GM12892 (cell line): Measurements from ENCODE around the gene ZNF280B.

Experiments
- POLR2A ChIP-seq: IDR thresholded peaks from 2 replicates; pipeline ENCODE4 v1.6.1; 2011; ENCODE audit warnings: low read depth, low read length, control low read depth
- POLR2AphosphoS5 ChIP-seq: IDR thresholded peaks from 2 replicates; pipeline ENCODE4 v1.6.1; 2011; ENCODE audit warnings: low read depth, low read length, control low read depth
- TAF1 ChIP-seq: IDR thresholded peaks from 2 replicates; pipeline ENCODE4 v1.6.1; 2011; ENCODE audit warnings: low read depth, mild to moderate bottlenecking, control low read depth, low read length, borderline replicate concordance

GRCh38 chr22:22552630-22553029 is 44.1 kb upstream of the ZNF280B start:
- TF ChIP-seq POLR2A (no peak), POLR2AphosphoS5 (no peak), TAF1 (no peak)
